Activated CD8-positive, alpha-beta memory T cell treated with anti-CD3 and anti-CD28 coated beads, Interleukin-2, amount 50 U/mL, for 24 hours (primary cell): ENCODE results near the gene VSTM2B.

Experiments
- DNase-seq: peaks from one replicate; pipeline ENCODE4 v3.0.0-alpha.2; 2020; ENCODE audit errors: extremely low read depth

VSTM2B gene

GRCh38 chr19:29591670-29592069 lies 65.9 kb downstream of the VSTM2B start:
- DNase-seq, result no peak

- DNase-seq, result no peak
These were observed 68.1 kb downstream of the VSTM2B start for GRCh38 chr19:29593869-29594268.

GRCh38 chr19:29596080-29596727 lies 70.4 kb downstream of the VSTM2B start:
- no peak for DNase-seq

- DNase-seq, result no peak
These were observed 71.2 kb downstream of the VSTM2B start for GRCh38 chr19:29596885-29597525.

- DNase-seq, result no peak
These were observed 72.2 kb downstream of the VSTM2B start for GRCh38 chr19:29598036-29598435.

GRCh38 chr19:29598496-29598895 lies 72.7 kb downstream of the VSTM2B start:
- no peak for DNase-seq

GRCh38 chr19:29603308-29603707 lies 77.5 kb downstream of the VSTM2B start:
- no peak for DNase-seq

GRCh38 chr19:29605653-29606419 lies 80.0 kb downstream of the VSTM2B start, which contains the start of gene POP4:
Gene POP4, plus strand, starts transcription at chr19:29606283. Its CDS starts 36 bp downstream, at chr19:29606319.
- DNase-seq, result peak; percentile 95

GRCh38 chr19:29606420-29606747 lies 80.6 kb downstream of the VSTM2B start:
- no peak for DNase-seq

- no peak for DNase-seq
These were observed 83.8 kb downstream of the VSTM2B start for GRCh38 chr19:29609636-29610035.

GRCh38 chr19:29610213-29610573 lies 84.4 kb downstream of the VSTM2B start:
- no peak for DNase-seq

GRCh38 chr19:29610574-29611271 lies 84.9 kb downstream of the VSTM2B start:
- DNase-seq, result peak; percentile 69

GRCh38 chr19:29612121-29612520 lies 86.3 kb downstream of the VSTM2B start:
- DNase-seq, result no peak

- no peak for DNase-seq
These were observed 87.2 kb downstream of the VSTM2B start for GRCh38 chr19:29612801-29613595.

GRCh38 chr19:29614046-29614445 lies 88.3 kb downstream of the VSTM2B start:
- no peak for DNase-seq
